NOMO-1 treated with DMSO at 0.1 percent for 48 hours (cell line): ENCODE results near the gene MTA2.
"Not testable (repeated sequence)": the region's sequence is repeated elsewhere in the genome, so short reads cannot be mapped to it uniquely, and the experiment has no call there.

Experiments used
- DNase-seq: peaks from one replicate; lab custom pipeline; 2025; ENCODE audit not compliant: unreplicated experiment; lab: John Stamatoyannopoulos, UW

Gene MTA2

GRCh38 chr11:62601372-62602140 is at the start of gene MTA2:
Gene MTA2, minus strand, starts transcription at chr11:62601865. Its CDS starts 415 bp downstream, at chr11:62601450.
- DNase-seq: peak; percentile 98

- DNase-seq: not testable (repeated sequence)
Observed at GRCh38 chr11:62650283-62650682, 48.6 kb upstream of the MTA2 start.

- DNase-seq: no peak
Observed at GRCh38 chr11:62649486-62649885, 47.8 kb upstream of the MTA2 start.

GRCh38 chr11:62648967-62649364 is 47.3 kb upstream of the MTA2 start:
- no peak for DNase-seq

- no peak for DNase-seq
Observed at GRCh38 chr11:62648185-62648966, 46.7 kb upstream of the MTA2 start.

- DNase-seq: no peak
Observed at GRCh38 chr11:62647609-62648005, 45.9 kb upstream of the MTA2 start.

GRCh38 chr11:62646825-62647608 is 45.4 kb upstream of the MTA2 start:
- no peak for DNase-seq

GRCh38 chr11:62645946-62646824 is 44.5 kb upstream of the MTA2 start, which contains the start of gene GANAB:
Gene GANAB, minus strand, starts transcription at chr11:62646613. Its CDS starts 14 bp downstream, at chr11:62646599.
- DNase-seq: peak; percentile 99

GRCh38 chr11:62645671-62645945 is 43.9 kb upstream of the MTA2 start:
- DNase-seq: no peak

GRCh38 chr11:62644220-62644619 is 42.6 kb upstream of the MTA2 start:
- no peak for DNase-seq

- no peak for DNase-seq
Observed at GRCh38 chr11:62632492-62632891, 30.8 kb upstream of the MTA2 start.

- no peak for DNase-seq
Observed at GRCh38 chr11:62627713-62628112, 26.0 kb upstream of the MTA2 start.

- DNase-seq: no peak
Observed at GRCh38 chr11:62622476-62623089, 20.9 kb upstream of the MTA2 start.

- peak; percentile 97 for DNase-seq
Observed at GRCh38 chr11:62621567-62622470, 20.2 kb upstream of the MTA2 start, which contains the start of gene B3GAT3. Gene B3GAT3, minus strand, starts transcription at chr11:62621986. Its CDS starts 39 bp downstream, at chr11:62621947.

GRCh38 chr11:62621027-62621566 is 19.4 kb upstream of the MTA2 start:
- no peak for DNase-seq

- not testable (repeated sequence) for DNase-seq
Observed at GRCh38 chr11:62616957-62617356, 15.3 kb upstream of the MTA2 start.

GRCh38 chr11:62615521-62615920 is 13.9 kb upstream of the MTA2 start:
- no peak for DNase-seq

- DNase-seq: no peak
Observed at GRCh38 chr11:62614275-62614674, 12.6 kb upstream of the MTA2 start.

- no peak for DNase-seq
Observed at GRCh38 chr11:62613291-62613778, 11.7 kb upstream of the MTA2 start.
